WTC11 (cell line): Measurements from ENCODE around the gene ZBTB18. TPM values are rescaled to one million over a fixed set of nuclear protein-coding genes. Genes with fewer than 3 reads are reported as not detected.
A peak's percentile ranks its signal among the peaks of the same experiment; 100 is the strongest.

ENCODE experiments used
- ATAC-seq: fragments of 200-7000 bp; cut with Tn5 transposase; 2 replicates; pipeline ENCODE4 v1.10.0; 2021; ENCODE audit warnings: mild to moderate bottlenecking, moderate library complexity
- CTCF ChIA-PET: fragments of 300-600 bp; sonication (Branson Sonifier 250); formaldehyde crosslinking; loops from one replicate; lab custom pipeline; 2021; ENCODE audit warnings: antibody characterized with exemption; lab: Charles Lee
- POLR2A ChIA-PET: fragments of 350-600 bp; sonication (Branson Sonifier 250); formaldehyde crosslinking; loops from one replicate; lab custom pipeline; 2021; ENCODE audit warnings: antibody characterized with exemption; lab: Charles Lee
- DNase-seq: peaks from one replicate; pipeline ENCODE4 v3.0.0; 2021; ENCODE audit warnings: low spot score
- H3K27ac Mint-ChIP-seq: 2 replicates; pipeline ENCODE4 v1.8.0; 2021; ENCODE audit warnings: mixed read lengths
- H3K27me3 Mint-ChIP-seq: 2 replicates; pipeline ENCODE4 v1.8.0; 2021; ENCODE audit warnings: low read depth, mild to moderate bottlenecking, moderate library complexity, mixed read lengths
- H3K36me3 Mint-ChIP-seq: 2 replicates; pipeline ENCODE4 v1.8.0; 2021; ENCODE audit warnings: mixed read lengths
- H3K4me1 Mint-ChIP-seq: 2 replicates; pipeline ENCODE4 v1.8.0; 2022; ENCODE audit warnings: mixed read lengths
- H3K4me3 Mint-ChIP-seq: 2 replicates; pipeline ENCODE4 v1.8.0; 2021; ENCODE audit warnings: mild to moderate bottlenecking, moderate library complexity, mixed read lengths
- H3K9me3 Mint-ChIP-seq: 2 replicates; pipeline ENCODE4 v1.8.0; 2021; ENCODE audit warnings: mixed read lengths
- ESRRA ChIP-seq: sonication (generic); formaldehyde crosslinking; IDR thresholded peaks from 2 replicates; pipeline ENCODE4 v1.8.1; 2022; ENCODE audit warnings: mild to moderate bottlenecking, missing genetic modification reagents, borderline replicate concordance
- ETV6 ChIP-seq: sonication (generic); formaldehyde crosslinking; IDR thresholded peaks from 2 replicates; pipeline ENCODE4 v1.8.1; 2022; ENCODE audit warnings: mild to moderate bottlenecking, missing genetic modification reagents
- FOXJ3 ChIP-seq: sonication (generic); formaldehyde crosslinking; IDR thresholded peaks from 2 replicates; pipeline ENCODE4 v1.9.0; 2021; ENCODE audit warnings: missing genetic modification reagents, mild to moderate bottlenecking, borderline replicate concordance
- GABPB1 ChIP-seq: sonication (generic); formaldehyde crosslinking; IDR thresholded peaks from 2 replicates; pipeline ENCODE4 v1.8.1; 2023; ENCODE audit warnings: mild to moderate bottlenecking, missing genetic modification reagents
- IRF2 ChIP-seq: sonication (generic); formaldehyde crosslinking; IDR thresholded peaks from 2 replicates; pipeline ENCODE4 v1.8.0; 2022; ENCODE audit warnings: low read depth, missing genetic modification reagents, borderline replicate concordance
- JUN ChIP-seq: sonication (generic); formaldehyde crosslinking; IDR thresholded peaks from 2 replicates; pipeline ENCODE4 v1.8.0; 2023; ENCODE audit warnings: mild to moderate bottlenecking, missing genetic modification reagents
- NFE2L1 ChIP-seq: sonication (generic); formaldehyde crosslinking; IDR thresholded peaks from 2 replicates; pipeline ENCODE4 v1.8.1; 2023; ENCODE audit warnings: missing genetic modification reagents
- PRDM15 ChIP-seq: sonication (generic); formaldehyde crosslinking; IDR thresholded peaks from 2 replicates; pipeline ENCODE4 v1.8.0; 2022; ENCODE audit warnings: missing genetic modification reagents
- RORB ChIP-seq: fragments of 250-450 bp; sonication (Bioruptor Pico); IDR thresholded peaks from 2 replicates; pipeline ENCODE4 v1.9.0; 2021; ENCODE audit warnings: mild to moderate bottlenecking
- SOX15 ChIP-seq: fragments of 250-450 bp; sonication (Bioruptor Pico); IDR thresholded peaks from 2 replicates; pipeline ENCODE4 v1.9.0; 2021; ENCODE audit warnings: mild to moderate bottlenecking
- TEAD4 ChIP-seq: sonication (generic); formaldehyde crosslinking; IDR thresholded peaks from 2 replicates; pipeline ENCODE4 v1.8.0; 2022; ENCODE audit warnings: mild to moderate bottlenecking, missing genetic modification reagents
- ZBTB21 ChIP-seq: sonication (generic); formaldehyde crosslinking; IDR thresholded peaks from 2 replicates; pipeline ENCODE4 v1.8.1; 2023; ENCODE audit warnings: mild to moderate bottlenecking, missing genetic modification reagents, borderline replicate concordance
- ZMAT4 ChIP-seq: fragments of 250-450 bp; sonication (Bioruptor Pico); IDR thresholded peaks from 2 replicates; pipeline ENCODE4 v1.9.0; 2021; ENCODE audit warnings: mild to moderate bottlenecking
- ZNF232 ChIP-seq: sonication (generic); formaldehyde crosslinking; IDR thresholded peaks from 2 replicates; pipeline ENCODE4 v1.8.0; 2022; ENCODE audit warnings: mild to moderate bottlenecking, missing genetic modification reagents
- ZNF317 ChIP-seq: sonication (generic); formaldehyde crosslinking; IDR thresholded peaks from 2 replicates; pipeline ENCODE4 v1.8.1; 2023; ENCODE audit warnings: low read depth, mild to moderate bottlenecking, moderate library complexity, missing genetic modification reagents, borderline replicate concordance
- ZNF512 ChIP-seq: sonication (generic); formaldehyde crosslinking; IDR thresholded peaks from 2 replicates; pipeline ENCODE4 v1.8.1; 2022; ENCODE audit warnings: missing genetic modification reagents, borderline replicate concordance
- ZNF671 ChIP-seq: fragments of 250-450 bp; sonication (Bioruptor Pico); IDR thresholded peaks from 2 replicates; pipeline ENCODE4 v1.8.0; 2021; ENCODE audit warnings: mild to moderate bottlenecking
- total RNA-seq: library from RNA; stranded (reverse); gene quantifications from 3 replicates; pipeline ENCODE4 v1.2.3, GENCODE V29; 2021
- TF ChIP-seq, protein P1 (sequence below): sonication (generic); formaldehyde crosslinking; IDR thresholded peaks from 2 replicates; pipeline ENCODE4 v1.8.0; 2023; ENCODE audit warnings: missing genetic modification reagents, mild to moderate bottlenecking, borderline replicate concordance
- TF ChIP-seq, protein P2 (sequence below): fragments of 250-450 bp; sonication (Bioruptor Pico); IDR thresholded peaks from 2 replicates; pipeline ENCODE4 v1.9.0; 2021; ENCODE audit warnings: moderate library complexity, mild to moderate bottlenecking, inconsistent platforms, borderline replicate concordance
- TF ChIP-seq, protein P3 (sequence below): sonication (generic); formaldehyde crosslinking; IDR thresholded peaks from 2 replicates; pipeline ENCODE4 v1.8.1; 2023; ENCODE audit warnings: mild to moderate bottlenecking, missing genetic modification reagents, moderate library complexity
- TF ChIP-seq, protein P4 (sequence below): sonication (generic); formaldehyde crosslinking; IDR thresholded peaks from 2 replicates; pipeline ENCODE4 v1.8.0; 2022; ENCODE audit warnings: mild to moderate bottlenecking, missing genetic modification reagents

The ZBTB18 gene
- total RNA-seq, 1 experiment from 2014 or later: 16.0 TPM

DNA sequence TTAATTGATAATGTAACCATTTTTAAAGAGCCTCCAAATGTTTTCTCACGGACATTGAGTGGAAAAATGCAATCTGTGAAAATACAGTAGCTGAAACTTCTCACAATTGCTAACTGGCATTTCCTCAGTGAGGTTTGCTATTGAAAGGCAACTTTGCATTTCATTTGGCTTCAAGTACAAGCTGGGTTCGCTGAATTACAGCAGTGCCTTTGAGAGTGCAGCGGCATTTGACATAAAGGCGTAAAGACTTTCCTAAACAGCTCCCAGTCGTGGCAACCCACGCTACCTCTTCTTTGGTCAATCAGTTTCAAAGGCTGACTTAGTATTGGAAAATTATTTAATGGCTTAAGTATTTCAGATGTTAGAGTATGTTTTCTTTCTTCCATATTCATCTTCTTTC is 39.3 kb upstream of the ZBTB18 start (continued):
- TF ChIP-seq, protein P1, sequence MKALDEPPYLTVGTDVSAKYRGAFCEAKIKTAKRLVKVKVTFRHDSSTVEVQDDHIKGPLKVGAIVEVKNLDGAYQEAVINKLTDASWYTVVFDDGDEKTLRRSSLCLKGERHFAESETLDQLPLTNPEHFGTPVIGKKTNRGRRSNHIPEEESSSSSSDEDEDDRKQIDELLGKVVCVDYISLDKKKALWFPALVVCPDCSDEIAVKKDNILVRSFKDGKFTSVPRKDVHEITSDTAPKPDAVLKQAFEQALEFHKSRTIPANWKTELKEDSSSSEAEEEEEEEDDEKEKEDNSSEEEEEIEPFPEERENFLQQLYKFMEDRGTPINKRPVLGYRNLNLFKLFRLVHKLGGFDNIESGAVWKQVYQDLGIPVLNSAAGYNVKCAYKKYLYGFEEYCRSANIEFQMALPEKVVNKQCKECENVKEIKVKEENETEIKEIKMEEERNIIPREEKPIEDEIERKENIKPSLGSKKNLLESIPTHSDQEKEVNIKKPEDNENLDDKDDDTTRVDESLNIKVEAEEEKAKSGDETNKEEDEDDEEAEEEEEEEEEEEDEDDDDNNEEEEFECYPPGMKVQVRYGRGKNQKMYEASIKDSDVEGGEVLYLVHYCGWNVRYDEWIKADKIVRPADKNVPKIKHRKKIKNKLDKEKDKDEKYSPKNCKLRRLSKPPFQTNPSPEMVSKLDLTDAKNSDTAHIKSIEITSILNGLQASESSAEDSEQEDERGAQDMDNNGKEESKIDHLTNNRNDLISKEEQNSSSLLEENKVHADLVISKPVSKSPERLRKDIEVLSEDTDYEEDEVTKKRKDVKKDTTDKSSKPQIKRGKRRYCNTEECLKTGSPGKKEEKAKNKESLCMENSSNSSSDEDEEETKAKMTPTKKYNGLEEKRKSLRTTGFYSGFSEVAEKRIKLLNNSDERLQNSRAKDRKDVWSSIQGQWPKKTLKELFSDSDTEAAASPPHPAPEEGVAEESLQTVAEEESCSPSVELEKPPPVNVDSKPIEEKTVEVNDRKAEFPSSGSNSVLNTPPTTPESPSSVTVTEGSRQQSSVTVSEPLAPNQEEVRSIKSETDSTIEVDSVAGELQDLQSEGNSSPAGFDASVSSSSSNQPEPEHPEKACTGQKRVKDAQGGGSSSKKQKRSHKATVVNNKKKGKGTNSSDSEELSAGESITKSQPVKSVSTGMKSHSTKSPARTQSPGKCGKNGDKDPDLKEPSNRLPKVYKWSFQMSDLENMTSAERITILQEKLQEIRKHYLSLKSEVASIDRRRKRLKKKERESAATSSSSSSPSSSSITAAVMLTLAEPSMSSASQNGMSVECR (CRISPR knock-in tag): no peak
- TF ChIP-seq IRF2 (CRISPR knock-in tag) (no peak), ZNF671 (CRISPR knock-in tag) (no peak), ZNF512 (no peak), ESRRA (CRISPR knock-in tag) (no peak), RORB (no peak), NFE2L1 (CRISPR knock-in tag) (no peak), ETV6 (CRISPR knock-in tag) (no peak), SOX15 (CRISPR knock-in tag) (no peak)
- TF ChIP-seq, protein P2, sequence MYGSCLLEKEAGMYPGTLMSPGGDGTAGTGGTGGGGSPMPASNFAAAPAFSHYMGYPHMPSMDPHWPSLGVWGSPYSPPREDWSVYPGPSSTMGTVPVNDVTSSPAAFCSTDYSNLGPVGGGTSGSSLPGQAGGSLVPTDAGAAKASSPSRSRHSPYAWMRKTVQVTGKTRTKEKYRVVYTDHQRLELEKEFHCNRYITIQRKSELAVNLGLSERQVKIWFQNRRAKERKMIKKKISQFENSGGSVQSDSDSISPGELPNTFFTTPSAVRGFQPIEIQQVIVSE (CRISPR knock-in tag): no peak

DNA sequence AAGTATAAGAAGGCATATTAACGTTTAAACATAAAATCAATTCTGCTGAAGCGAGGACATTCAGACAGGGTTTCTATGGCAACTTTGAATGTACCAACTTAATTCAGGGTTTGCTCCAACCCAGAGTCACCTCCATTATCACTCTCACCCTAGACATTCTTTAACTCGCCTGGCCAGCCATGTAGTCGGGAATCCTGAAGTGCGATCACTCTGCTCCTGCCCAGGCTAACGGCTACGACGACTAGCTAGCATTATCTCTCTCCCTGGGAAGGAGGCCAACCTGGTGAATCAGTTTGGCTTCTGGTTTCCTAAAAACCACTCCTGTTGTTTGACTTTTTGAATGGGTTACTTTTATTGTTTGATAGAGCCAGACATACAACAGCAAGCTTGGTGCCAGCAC is 38.9 kb upstream of the ZBTB18 start:
- H3K4me3 Mint-ChIP-seq: no peak overlapping the region
- H3K27ac Mint-ChIP-seq: 0 out of 2 replicates have a peak overlapping the region, but pooled peaks have one; percentile 9
- ChIA-PET POLR2A (no interaction called here), CTCF (interaction anchor here (1.5 kb wide), 1 partner anchor 65 kb away, joined by 6 read pairs; no protein-coding TSS in a partner anchor)
- H3K27me3 Mint-ChIP-seq: no peaks in the 10 kb centered on the region
- ATAC-seq (peak; percentile 75), DNase-seq (no peak)
- peaks cover 22% of the 10 kb centered on the region for H3K4me1 Mint-ChIP-seq
- no peak for TF ChIP-seq GABPB1 (CRISPR knock-in tag)
- TF ChIP-seq ZMAT4 (CRISPR knock-in tag): no peak
- TF ChIP-seq, protein P3, sequence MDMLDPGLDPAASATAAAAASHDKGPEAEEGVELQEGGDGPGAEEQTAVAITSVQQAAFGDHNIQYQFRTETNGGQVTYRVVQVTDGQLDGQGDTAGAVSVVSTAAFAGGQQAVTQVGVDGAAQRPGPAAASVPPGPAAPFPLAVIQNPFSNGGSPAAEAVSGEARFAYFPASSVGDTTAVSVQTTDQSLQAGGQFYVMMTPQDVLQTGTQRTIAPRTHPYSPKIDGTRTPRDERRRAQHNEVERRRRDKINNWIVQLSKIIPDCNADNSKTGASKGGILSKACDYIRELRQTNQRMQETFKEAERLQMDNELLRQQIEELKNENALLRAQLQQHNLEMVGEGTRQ: no peak
- TF ChIP-seq FOXJ3 (CRISPR knock-in tag): no peak
- TF ChIP-seq JUN (CRISPR knock-in tag): no peak
- no peak for TF ChIP-seq TEAD4
- TF ChIP-seq ZBTB21 (CRISPR knock-in tag): no peak
- TF ChIP-seq, protein P4, sequence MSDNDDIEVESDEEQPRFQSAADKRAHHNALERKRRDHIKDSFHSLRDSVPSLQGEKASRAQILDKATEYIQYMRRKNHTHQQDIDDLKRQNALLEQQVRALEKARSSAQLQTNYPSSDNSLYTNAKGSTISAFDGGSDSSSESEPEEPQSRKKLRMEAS (CRISPR knock-in tag): no peak
- no peak for TF ChIP-seq ZNF232 (CRISPR knock-in tag)
- no peak for TF ChIP-seq PRDM15 (CRISPR knock-in tag)
- TF ChIP-seq ZNF317 (CRISPR knock-in tag): no peak
- H3K9me3 Mint-ChIP-seq: no peaks in the 10 kb centered on the region
- H3K36me3 Mint-ChIP-seq: no peaks in the 10 kb centered on the region
